Effector CD4-positive, alpha-beta T cell (primary cell): Measurements from ENCODE around the gene TYW1.
"Not testable (repeated sequence)": the region's sequence is repeated elsewhere in the genome, so short reads cannot be mapped to it uniquely, and the experiment has no call there.

Source experiments
- DNase-seq: peaks from one replicate; pipeline ENCODE4 v3.0.0-alpha.2; 2020
- total RNA-seq: gene quantifications from one replicate; lab custom pipeline; 2026; lab: John Stamatoyannopoulos, UW

TYW1 gene
- total RNA-seq = 46.5 reads per million, percentile 67 among the genes with 10 or more reads in this experiment

- DNase-seq = peak; percentile 97
Observed at GRCh38 chr7:66996444-66997191, at the start of gene TYW1. TSS of gene TYW1 (plus strand) at chr7:66996833. CDS start at chr7:66996979, 146 bp downstream.

GRCh38 chr7:66948480-66949109, 48.0 kb upstream of the TYW1 start:
- no peak for DNase-seq

GRCh38 chr7:66950311-66950710, 46.3 kb upstream of the TYW1 start:
- no peak for DNase-seq

GRCh38 chr7:66950763-66951162, 45.9 kb upstream of the TYW1 start:
- DNase-seq = no peak

DNA sequence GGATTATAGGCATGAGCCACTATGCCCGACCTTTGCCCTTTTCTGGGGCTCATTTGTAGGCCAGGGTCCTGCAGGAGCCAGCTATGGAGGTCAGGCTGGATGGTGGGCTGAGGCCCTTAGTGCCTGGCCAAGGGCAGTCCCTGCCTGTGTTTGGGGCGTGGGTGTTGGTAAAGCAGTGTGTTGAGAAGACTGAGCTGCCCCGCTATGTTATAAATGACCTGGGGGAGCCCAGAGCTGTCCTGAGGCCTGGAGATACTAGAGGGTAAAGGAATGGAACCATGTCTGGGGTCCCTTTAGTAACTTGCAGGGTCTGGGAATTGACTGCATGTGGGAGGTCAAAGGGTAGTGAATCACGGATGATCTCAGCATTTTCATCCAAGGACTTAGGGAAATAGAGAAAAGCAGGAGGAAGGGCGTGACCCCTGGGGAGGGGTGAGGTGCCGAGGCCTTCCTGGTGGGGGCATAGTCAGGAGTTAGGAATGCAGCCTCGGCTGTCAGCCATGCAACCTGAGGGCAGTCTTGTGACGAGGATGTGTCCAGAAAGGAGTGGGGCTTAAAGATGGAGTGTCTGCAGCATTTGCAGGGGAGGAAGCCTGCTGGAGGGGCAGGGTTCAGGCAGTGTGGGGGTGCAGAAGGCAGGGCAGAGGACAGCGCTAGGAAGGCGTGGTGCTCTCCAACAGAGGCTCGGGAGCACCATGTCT, 44.1 kb upstream of the TYW1 start:
- no peak for DNase-seq

DNA sequence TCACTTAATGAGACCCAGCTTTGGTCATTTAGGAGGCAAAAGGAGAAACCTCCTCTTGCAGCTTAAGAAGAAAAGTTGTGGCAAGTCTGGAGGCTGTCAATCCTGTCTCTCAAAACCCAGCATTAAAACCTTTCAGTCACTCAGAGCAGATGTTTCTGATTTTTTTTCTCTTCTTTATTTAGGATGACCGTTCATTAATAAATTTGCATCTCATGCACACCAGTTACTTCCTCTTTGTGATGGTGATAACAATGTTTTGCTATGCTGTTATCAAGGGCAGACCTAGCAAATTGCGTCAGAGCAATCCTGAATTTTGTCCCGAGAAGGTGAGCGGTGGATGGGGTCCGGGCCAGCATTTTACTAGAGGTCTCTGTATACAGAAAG, 43.6 kb upstream of the TYW1 start:
- DNase-seq = no peak

DNA sequence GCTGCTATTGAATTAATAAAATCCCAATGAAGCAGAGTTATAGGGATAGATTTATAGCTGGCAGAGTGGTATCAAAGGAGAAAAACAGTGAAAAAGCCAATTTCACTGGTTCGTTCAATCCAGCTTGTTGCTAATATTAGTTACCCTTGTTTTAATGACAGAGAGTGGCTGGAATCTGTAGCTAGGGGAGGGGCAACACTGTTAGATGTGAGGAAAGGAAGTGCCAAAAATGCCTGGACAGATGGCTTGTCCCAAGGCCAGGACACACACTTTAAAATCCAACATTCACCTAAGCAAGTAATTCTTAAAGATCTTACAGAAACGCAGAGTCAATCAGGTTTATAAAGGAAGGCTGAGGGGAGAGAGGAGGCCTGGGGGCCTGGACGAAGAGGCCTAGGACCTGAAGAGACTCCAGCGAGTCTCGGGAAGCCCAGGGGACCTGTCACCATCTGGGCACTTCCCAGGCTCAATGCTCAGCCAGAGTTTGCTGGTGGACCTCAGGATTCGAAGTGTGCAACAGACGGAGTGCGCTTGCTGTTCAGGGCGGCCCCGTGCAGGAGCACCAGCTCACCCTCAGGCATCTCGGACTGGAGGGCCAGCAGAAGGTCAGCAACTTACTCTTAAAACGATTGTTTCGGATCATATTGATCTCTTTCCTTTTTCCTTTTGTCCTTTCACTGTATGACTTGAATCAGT, 38.9 kb upstream of the TYW1 start:
- DNase-seq = no peak

GRCh38 chr7:66958538-66959350, 37.9 kb upstream of the TYW1 start:
- no peak for DNase-seq

GRCh38 chr7:66960192-66960591, 36.4 kb upstream of the TYW1 start:
- DNase-seq = no peak

DNA sequence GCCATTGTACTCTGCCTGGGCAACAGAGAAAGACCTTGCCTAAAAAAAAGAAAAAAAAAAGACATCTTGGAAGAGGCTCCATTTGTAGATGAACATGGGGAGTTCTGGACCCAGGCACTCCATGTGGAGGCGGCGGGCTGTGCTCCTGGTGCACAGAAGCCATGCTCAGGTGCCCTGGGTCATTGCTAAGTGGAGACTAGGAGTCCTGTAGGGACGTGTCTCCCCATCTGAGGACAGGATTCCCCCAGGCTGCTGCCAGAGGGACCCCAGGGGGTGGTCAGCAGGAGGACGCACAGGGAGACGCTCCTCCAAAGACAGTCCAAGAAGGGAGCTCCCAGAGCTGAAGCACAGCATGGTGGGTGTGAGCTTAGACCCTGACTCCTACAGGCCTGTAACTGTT, 35.5 kb upstream of the TYW1 start:
- no peak for DNase-seq

DNA sequence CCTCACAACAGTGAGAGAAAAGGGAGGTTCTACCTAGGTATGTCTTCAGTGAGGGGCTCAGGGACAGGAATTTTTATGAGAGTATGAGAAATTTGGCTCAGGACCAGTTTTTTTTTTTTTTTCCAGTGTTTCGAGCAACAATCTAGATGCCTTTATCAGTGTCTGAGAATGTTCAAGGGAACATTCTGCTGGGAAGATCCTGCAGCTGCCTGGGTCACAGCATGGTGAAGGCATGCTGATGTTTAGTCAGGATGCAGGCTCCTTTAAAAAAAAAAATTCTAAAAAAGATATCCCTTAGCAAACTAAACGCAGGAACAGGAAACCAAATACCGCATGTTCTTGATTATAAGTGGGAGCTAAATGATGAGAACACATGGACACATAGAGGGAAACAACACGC, 32.2 kb upstream of the TYW1 start:
- DNase-seq = no peak

DNA sequence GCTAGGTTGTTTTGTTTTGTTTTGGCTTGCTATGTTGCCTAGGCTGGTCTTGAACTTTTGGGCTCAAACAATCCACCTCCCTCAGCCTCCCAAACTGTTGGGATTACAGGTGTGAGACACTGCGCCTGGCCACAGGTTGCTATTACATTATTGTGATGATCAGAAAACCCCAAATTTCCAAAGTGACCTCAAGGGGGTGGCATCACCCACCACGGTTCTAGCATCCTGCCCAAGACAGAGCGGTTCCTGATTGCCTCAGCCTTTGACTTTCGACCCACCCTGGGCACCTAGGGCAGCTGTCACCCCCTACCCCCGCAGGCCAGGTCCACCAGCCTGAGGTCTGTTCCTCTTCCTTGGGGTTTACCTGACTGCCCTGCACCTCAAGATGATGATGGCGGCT, 29.6 kb upstream of the TYW1 start:
- DNase-seq = no peak

DNA sequence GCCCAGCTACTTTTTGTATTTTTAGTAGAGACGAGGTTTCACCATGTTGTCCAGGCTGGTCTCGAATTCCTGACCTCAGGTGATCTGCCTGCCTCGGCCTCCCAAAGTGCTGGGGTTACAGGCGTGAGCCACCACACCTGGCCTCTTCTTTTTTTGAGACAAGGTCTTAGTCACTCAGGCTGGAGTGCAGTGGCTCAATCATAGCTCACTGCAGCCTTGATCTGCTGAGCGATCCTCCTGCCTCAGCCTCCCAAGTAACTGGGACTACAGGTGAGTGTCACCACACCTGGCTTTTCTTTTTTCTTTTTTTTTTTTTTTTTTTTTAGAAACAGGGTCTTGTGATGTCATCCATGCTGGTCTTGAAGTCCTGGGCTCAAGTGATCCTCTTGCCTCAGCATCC, 27.6 kb upstream of the TYW1 start:
- not testable (repeated sequence) for DNase-seq

DNA sequence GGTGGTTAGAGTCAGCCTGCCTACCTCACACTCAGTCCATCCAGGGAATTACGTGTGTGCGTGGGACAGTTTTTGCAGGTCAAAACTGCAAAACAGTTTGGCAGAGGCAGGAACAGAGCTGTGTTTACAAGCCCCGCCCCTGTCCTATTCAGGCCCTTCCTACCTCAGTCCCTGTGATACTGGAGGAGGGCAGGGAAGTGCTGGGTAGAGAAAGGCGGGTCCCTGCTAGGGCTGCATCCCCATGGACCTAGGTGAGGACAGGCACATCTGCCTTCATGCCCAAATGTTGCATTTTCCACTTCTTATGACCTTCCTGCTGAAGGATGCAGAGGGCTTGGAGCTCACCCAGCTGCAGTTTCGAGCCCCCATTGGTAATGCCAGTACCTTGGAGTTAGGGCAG, 26.3 kb upstream of the TYW1 start:
- DNase-seq = no peak

- no peak for DNase-seq
Observed at GRCh38 chr7:66974986-66975590, 21.5 kb upstream of the TYW1 start.

GRCh38 chr7:66978312-66978711, 18.3 kb upstream of the TYW1 start:
- not testable (repeated sequence) for DNase-seq

GRCh38 chr7:66979013-66979412, 17.6 kb upstream of the TYW1 start:
- DNase-seq = not testable (repeated sequence)

- DNase-seq = not testable (repeated sequence)
Observed at GRCh38 chr7:66980336-66980735, 16.3 kb upstream of the TYW1 start.

GRCh38 chr7:66989552-66989951, 7.1 kb upstream of the TYW1 start:
- DNase-seq = not testable (repeated sequence)

GRCh38 chr7:66994051-66994450, 2.6 kb upstream of the TYW1 start:
- DNase-seq = not testable (repeated sequence)

- DNase-seq = peak; percentile 32
Observed at GRCh38 chr7:66994691-66995049, 2.0 kb upstream of the TYW1 start.
